ENCODE data around the gene PRRT1B.

GRCh38 chr9:131546336-131547084, 1.2 kb downstream of the PRRT1B start:
- TF ChIP-seq CTCF (IDR thresholded peaks at IDR 0.05), result no peak
- TF ChIP-seq EZH2 (IDR thresholded peaks at IDR 0.05; ENCODE audit: borderline replicate concordance, insufficient read depth, low read depth, low read length, poor library complexity, severe bottlenecking), result no peak
